Lung (tissue), 12 donors: Measurements from ENCODE around the gene KRT80. TPM values are rescaled to one million over a fixed set of nuclear protein-coding genes. Genes with fewer than 3 reads are reported as not detected.
A peak's percentile ranks its signal among the peaks of the same experiment; 100 is the strongest.

Experiments
- ATAC-seq: fragments of 200-7000 bp; cut with Tn5 transposase; one replicate; pipeline ENCODE4 v1.9.1; 2020; ENCODE audit warnings: moderate number of reproducible peaks; ENCODE audit not compliant: insufficient read depth, low FRiP score
- DNase-seq, 3 donors: peaks; one replicate each; pipeline ENCODE4 v3.0.0-alpha.2; 2013 to 2017
- H3K27ac ChIP-seq, 2 donors: one replicate each; pipeline ENCODE4 v1.5.1; 2013; ENCODE audit warnings: mild to moderate bottlenecking in 2 of 2, moderate library complexity in 2 of 2, control low read depth in 1 of 2, inconsistent platforms in 1 of 2, low read depth in 1 of 2, low read length in 1 of 2
- H3K27me3 ChIP-seq, 3 donors: one replicate each; pipeline ENCODE4 v1.5.1; 2013; ENCODE audit warnings: low read length in 2 of 3; ENCODE audit not compliant: control insufficient read depth in 3 of 3, insufficient read depth in 3 of 3
- H3K36me3 ChIP-seq, 4 donors: one replicate each; pipeline ENCODE4 v1.5.1; 2013; ENCODE audit warnings: low read length in 4 of 4, mild to moderate bottlenecking in 1 of 4, moderate library complexity in 1 of 4; ENCODE audit not compliant: control insufficient read depth in 4 of 4, insufficient read depth in 4 of 4
- H3K4me1 ChIP-seq, 5 donors: one replicate each; pipeline ENCODE4 v1.5.1; 2013; ENCODE audit warnings: low read length in 5 of 5, mild to moderate bottlenecking in 2 of 5, moderate library complexity in 1 of 5; ENCODE audit not compliant: control insufficient read depth in 5 of 5, insufficient read depth in 5 of 5
- H3K4me3 ChIP-seq: one replicate; pipeline ENCODE4 v1.5.1; 2013; ENCODE audit warnings: mild to moderate bottlenecking, control low read depth, moderate library complexity
- H3K9ac ChIP-seq, 2 donors: one replicate each; pipeline ENCODE4 v1.5.1; 2013; ENCODE audit warnings: low read length in 2 of 2, control low read depth in 1 of 2; ENCODE audit not compliant: insufficient read depth in 1 of 2
- H3K9me3 ChIP-seq, 4 donors: one replicate each; pipeline ENCODE4 v1.5.1; 2013; ENCODE audit warnings: low read length in 3 of 4, mild to moderate bottlenecking in 1 of 4, moderate library complexity in 1 of 4; ENCODE audit not compliant: control insufficient read depth in 4 of 4, insufficient read depth in 3 of 4
- CTCF ChIP-seq: IDR thresholded peaks from 2 replicates; pipeline ENCODE4 v1.5.1; 2012; ENCODE audit warnings: mild to moderate bottlenecking; ENCODE audit errors: control extremely low read depth, extremely low read depth
- WGBS, 2 donors: extraction: QIAGEN DNeasy Blood & Tissue Kit; methylation state at CpG; one replicate each; pipeline ENCODE4 v1.1.7; 2013; 5-methylcytosine and 5-hydroxymethylcytosine counted together
- polyA plus RNA-seq, 2 donors: library from polyadenylated mRNA; stranded (reverse); fragments of 200-250 nt; gene quantifications; one replicate each; pipeline ENCODE4 v1.2.1, GENCODE V29; 2013
- total RNA-seq, 2 donors: library from RNA; depleted of rRNA in 1 of 2; stranded (reverse); fragments of >200 nt in 1 of 2; gene quantifications; one replicate each; pipeline ENCODE4 v1.2.1, GENCODE V29; 2014 to 2021
- donor health status: control.
- donor health status: control.
- donor health status: Bipolar disorder and iron deficiency.
- donor health status: healthy.
- donor health status: DM: yes; HTN: yes; CAD: no.

KRT80 gene
- total and polyA plus RNA-seq, 4 donors: 1.8 to 15.5 (median 8.6) TPM

GRCh38 chr12:52183544-52183910, 8.3 kb downstream of the KRT80 start:
- TF ChIP-seq CTCF: no peak
- 79 to 83% methylated on average over 6 of the region's 6 CpGs for WGBS, 2 donors
- Histone ChIP-seq H3K9ac (no peak overlapping the region), H3K36me3 (no peaks in the 10 kb centered on the region), H3K27me3 (no peaks in the 10 kb centered on the region), H3K4me3 (no peak overlapping the region), H3K27ac (no peak overlapping the region), H3K4me1 (peaks cover 0 to 22% (median 5%) of the 10 kb centered on the region in 5 donors), H3K9me3 (no peaks in the 10 kb centered on the region)
- DNase-seq: no peak
- ATAC-seq: no peak

- H3K4me3 ChIP-seq: no peak overlapping the region
- no peak for ATAC-seq
These were observed 8.8 kb downstream of the KRT80 start for GRCh38 chr12:52182898-52183543.

GRCh38 chr12:52182384-52182783, 9.4 kb downstream of the KRT80 start:
- H3K9ac ChIP-seq: no peak overlapping the region
- no peak overlapping the region for H3K27ac ChIP-seq
- DNase-seq: no peak
- 68 to 86% methylated on average over 5 of the region's 5 CpGs for WGBS, 2 donors
- H3K4me1 ChIP-seq: peaks cover 0 to 22% (median 5%) of the 10 kb centered on the region in 5 donors
- H3K36me3 ChIP-seq: no peaks in the 10 kb centered on the region
- no peaks in the 10 kb centered on the region for H3K27me3 ChIP-seq
- H3K9me3 ChIP-seq: no peaks in the 10 kb centered on the region
- no peak for ATAC-seq
- H3K4me3 ChIP-seq: no peak overlapping the region
- no peak for TF ChIP-seq CTCF

More at GRCh38 chr12:52182898-52183543, 8.8 kb downstream of the KRT80 start:
- Histone ChIP-seq H3K9me3 (no peaks in the 10 kb centered on the region), H3K36me3 (no peaks in the 10 kb centered on the region), H3K4me1 (peaks cover 0 to 22% (median 5%) of the 10 kb centered on the region in 5 donors), H3K27me3 (no peaks in the 10 kb centered on the region), H3K27ac (no peak overlapping the region), H3K9ac (no peak overlapping the region)
- DNase-seq: no peak
- 79 to 86% methylated on average over 9 of the region's 9 CpGs for WGBS, 2 donors
- TF ChIP-seq CTCF: no peak

- no peaks in the 10 kb centered on the region for H3K9me3 ChIP-seq
- H3K27me3 ChIP-seq: no peaks in the 10 kb centered on the region
- DNase-seq: peak; percentile 53 to 60 (median 60)
- ATAC-seq: no peak
- no peak for TF ChIP-seq CTCF
- peaks cover 0 to 20% (median 5%) of the 10 kb centered on the region in 5 donors for H3K4me1 ChIP-seq
- 75 to 79% methylated on average over 9 of the region's 9 CpGs for WGBS, 2 donors
- H3K9ac ChIP-seq: no peak overlapping the region
- no peak overlapping the region for H3K27ac ChIP-seq
- H3K36me3 ChIP-seq: no peaks in the 10 kb centered on the region
- no peak overlapping the region for H3K4me3 ChIP-seq
These were observed 10.1 kb downstream of the KRT80 start for GRCh38 chr12:52181746-52182145.
